Epithelial cell of proximal tubule (primary cell): ENCODE data around the gene GOLGA3. TPM values are rescaled to one million over a fixed set of nuclear protein-coding genes. Genes with fewer than 3 reads are reported as not detected.

ENCODE experiments used
- DNase-seq: peaks from one replicate; pipeline ENCODE4 v3.0.0-alpha.2; 2011; ENCODE audit warnings: low read depth
- H3K4me3 ChIP-seq: 2 replicates; pipeline ENCODE4 v1.5.1; 2011; ENCODE audit warnings: low read depth, mild to moderate bottlenecking, low read length
- total RNA-seq: library from RNA; depleted of rRNA; stranded (reverse); fragments of >200 nt; gene quantifications from 2 replicates; pipeline ENCODE4 v1.2.3, GENCODE V29; 2015
- TF ChIP-seq, protein P1 (sequence below): conservative IDR thresholded peaks from 2 replicates; pipeline ENCODE4 v1.5.1; 2012; ENCODE audit warnings: low read depth, mild to moderate bottlenecking, low read length

The GOLGA3 gene
- total RNA-seq, 1 donor from 2014 or later: 46.0 TPM

DNA sequence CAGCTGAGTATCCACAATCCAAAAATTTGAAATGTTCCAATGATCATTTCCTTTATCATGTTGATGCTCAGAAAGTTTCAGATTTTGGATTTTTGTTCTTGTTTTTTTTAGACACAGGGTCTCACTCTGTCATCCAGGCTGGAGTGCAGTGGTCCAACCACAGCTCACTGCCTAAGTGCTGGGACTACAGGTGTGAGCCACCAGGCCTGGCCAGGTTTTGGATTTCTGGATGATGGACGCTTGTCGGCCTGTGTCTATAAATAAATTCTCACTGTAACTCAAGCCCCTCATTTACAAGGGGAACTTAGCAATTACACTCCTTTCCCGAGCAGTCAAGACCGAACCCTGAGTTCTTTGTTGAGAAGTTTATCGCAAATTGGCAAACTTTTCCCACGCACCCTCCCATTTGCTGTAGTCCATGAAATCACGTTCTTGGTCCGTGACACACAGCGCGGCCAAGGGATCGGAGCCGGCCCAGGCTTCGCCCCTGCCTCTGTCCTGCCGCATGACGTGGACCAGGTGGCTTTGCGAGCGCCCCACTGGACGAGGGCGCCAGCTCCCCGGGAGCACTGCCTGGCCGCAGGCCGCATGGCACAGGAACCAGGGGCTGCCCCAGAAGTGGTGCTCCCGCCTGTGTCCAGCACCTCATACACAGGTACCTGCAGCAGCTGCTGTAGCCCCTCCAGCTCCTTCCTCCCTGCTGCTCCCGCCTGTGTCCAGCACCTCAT lies 53.0 kb downstream of the GOLGA3 start:
- DNase-seq: no peak
- no peak overlapping the region for H3K4me3 ChIP-seq
- TF ChIP-seq, protein P1, sequence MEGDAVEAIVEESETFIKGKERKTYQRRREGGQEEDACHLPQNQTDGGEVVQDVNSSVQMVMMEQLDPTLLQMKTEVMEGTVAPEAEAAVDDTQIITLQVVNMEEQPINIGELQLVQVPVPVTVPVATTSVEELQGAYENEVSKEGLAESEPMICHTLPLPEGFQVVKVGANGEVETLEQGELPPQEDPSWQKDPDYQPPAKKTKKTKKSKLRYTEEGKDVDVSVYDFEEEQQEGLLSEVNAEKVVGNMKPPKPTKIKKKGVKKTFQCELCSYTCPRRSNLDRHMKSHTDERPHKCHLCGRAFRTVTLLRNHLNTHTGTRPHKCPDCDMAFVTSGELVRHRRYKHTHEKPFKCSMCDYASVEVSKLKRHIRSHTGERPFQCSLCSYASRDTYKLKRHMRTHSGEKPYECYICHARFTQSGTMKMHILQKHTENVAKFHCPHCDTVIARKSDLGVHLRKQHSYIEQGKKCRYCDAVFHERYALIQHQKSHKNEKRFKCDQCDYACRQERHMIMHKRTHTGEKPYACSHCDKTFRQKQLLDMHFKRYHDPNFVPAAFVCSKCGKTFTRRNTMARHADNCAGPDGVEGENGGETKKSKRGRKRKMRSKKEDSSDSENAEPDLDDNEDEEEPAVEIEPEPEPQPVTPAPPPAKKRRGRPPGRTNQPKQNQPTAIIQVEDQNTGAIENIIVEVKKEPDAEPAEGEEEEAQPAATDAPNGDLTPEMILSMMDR: no peak

DNA sequence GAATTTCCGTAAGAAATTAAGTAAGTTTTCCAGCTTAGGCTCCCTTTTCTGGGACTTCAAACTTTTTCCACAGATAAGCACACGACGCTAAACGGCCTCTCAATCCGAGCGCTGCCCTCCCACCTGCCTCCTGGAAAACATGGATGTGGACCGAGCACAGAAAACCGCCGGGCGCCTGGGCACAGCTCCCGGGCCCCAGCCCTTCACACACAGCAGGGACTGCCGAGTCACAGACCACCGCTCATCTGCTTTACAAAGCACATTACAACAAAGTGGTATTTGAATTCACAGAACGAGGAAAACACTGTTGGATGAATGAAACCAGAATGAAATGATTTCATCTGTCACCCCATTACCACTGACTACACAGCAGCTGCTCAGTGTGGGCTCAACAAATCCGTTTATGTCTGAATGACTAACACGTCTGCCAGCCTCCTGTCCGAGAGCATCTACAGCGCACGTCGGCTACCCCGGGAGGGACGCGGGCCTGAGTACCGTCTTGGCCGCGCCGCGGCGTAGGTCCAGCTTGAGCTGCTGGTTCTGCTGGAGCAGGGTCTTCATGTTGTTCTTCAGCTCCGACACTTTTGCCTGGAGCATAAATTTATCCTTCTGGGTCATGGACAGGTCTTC lies 53.9 kb downstream of the GOLGA3 start:
- DNase-seq: no peak
- TF ChIP-seq, protein P1: no peak
- H3K4me3 ChIP-seq: no peak overlapping the region

DNA sequence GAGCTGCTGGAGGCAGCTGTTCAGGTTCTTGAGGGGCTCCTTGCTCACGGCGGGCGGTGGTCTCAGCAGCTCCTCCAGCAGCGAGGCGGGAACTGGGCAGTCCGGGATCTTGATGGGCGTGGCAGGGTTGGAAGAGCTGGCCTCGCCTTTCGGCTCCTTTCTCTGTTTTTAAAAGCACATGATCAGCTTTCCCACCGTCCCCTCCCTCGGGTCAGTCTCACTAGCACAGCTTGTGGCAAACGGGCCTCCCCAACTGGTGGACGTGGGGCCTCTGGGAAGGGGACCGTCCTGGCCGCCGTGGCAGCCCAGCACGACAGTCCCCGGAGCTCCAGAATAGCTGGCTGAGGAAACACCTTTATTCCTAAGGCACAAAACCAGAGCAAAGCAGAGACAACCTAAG lies 54.5 kb downstream of the GOLGA3 start:
- no peak for DNase-seq
- TF ChIP-seq, protein P1: no peak
- no peak overlapping the region for H3K4me3 ChIP-seq

DNA sequence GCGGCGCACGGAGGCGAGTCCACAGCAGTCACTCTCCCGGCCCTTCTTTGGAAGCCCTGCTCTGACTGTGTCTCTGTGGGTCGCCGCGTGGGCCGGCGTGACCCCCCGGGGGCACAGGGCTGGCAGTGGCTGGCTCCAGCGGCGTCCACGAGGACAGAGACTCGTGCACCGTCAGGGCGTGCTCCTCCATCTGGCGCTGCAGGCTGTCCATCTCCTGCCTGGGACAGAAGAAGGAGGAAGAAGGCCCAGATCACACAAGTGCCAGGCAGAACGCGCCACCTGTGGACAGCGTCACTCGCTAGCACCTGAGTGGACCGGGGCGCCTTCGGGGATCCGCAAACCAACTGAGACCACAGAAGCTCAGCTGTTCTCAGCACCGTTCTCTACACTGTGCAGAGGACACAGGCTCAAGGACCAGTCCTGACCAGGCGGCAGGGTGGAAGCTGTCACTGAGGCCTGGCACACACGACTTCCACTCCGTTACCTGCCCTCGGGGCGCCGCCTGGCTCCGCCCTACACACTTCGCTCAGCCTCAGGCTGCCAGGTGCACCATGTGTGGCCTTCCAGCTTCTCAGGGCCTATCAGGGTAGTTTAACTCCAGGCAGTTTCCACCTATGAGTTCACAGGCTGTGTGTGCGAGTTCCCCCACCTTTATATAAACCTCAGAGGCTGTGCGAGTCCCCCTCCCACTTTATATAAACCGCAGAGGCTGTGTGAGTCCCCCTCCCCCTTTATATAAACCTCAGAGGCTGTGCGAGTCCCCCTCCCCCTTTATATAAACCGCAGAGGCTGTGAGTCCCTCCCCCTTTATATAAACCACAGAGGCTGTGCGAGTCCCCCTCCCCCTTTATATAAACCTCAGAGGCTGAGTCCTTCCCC lies 55.4 kb downstream of the GOLGA3 start:
- TF ChIP-seq, protein P1: no peak
- H3K4me3 ChIP-seq: no peak overlapping the region
- DNase-seq: no peak

DNA sequence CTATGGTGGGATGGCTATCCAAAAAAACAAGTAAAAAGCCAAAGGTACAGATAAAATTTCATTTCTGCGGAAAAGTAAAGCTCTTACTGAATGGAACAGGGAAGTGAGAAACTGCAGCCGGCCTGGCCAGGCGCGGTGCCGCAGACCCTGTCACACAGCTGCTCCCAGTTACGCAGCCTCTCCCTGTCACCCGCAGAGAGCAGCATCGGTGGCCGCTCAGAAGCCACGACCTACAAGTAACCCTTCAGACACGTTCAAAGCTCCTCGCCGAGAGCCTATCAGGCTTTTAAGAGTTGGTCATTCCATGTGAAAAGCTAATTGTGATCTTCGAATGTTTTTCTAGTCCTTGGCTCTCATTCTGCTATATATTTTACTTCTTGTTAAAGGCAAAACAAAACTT lies 56.1 kb downstream of the GOLGA3 start:
- TF ChIP-seq, protein P1: no peak
- no peak overlapping the region for H3K4me3 ChIP-seq
- DNase-seq: no peak

DNA sequence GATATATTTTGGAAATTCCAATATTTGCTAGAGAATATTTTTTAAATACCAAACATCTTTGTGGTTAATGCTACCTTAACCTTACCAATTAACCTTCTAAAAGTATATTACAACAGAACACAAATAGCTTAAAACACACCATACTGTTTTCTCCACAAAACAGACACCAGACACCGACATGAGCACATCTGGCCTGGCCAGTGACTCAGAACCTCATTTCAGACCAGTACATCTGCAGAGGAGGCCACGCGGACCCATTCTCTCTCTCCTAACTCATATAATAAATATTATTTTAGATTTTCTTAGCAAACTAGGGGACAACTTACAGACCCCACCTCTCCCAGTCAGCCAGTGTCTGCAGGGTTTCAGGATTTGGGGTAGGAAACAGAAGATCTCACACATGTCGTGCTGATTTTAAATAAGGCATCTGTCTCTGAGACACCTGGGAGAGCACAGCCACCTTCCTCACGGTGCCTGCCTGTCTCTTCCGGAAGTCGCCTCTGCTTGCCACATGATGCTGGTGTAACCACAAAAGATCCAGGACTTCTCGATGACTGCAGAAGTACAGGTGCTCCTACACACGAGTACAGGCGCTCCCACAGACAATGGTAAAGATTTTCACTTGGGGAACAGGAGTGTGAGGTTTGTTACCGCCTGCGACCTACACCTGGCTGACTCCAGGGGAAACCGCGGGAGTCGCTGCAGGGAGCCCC lies 57.4 kb downstream of the GOLGA3 start:
- no peak for DNase-seq
- no peak overlapping the region for H3K4me3 ChIP-seq
- TF ChIP-seq, protein P1: no peak
